GM21360 (cell line): ENCODE results near the gene USP2.

Experiments
- ATAC-seq: cut with Tn5 transposase; IDR thresholded peaks from one replicate; pipeline ENCODE4 v1.9.1; 2021; ENCODE audit warnings: mild to moderate bottlenecking, moderate library complexity; ENCODE audit not compliant: unreplicated experiment

USP2 gene

GRCh38 chr11:119363851-119364590, 17.5 kb downstream of the USP2 start:
- ATAC-seq, result no peak

GRCh38 chr11:119363081-119363850, 18.2 kb downstream of the USP2 start:
- ATAC-seq, result no peak

DNA sequence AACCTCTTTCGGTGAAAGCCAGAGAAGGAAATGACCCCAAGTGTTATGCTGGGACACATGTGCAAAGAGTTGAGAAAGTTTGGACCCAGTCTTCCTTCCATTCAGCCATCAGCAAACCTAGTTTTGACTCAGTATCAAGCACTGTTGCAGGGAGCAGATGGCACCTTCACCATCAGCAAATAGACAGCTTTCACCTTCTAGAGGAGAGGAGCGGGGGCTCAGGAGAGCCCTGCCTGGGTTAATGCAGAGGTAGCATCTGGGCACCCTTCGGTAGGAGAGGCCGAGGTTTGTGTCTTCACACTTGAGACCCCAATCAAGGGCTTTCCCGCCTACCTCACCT, 18.8 kb downstream of the USP2 start:
- ATAC-seq, result no peak

DNA sequence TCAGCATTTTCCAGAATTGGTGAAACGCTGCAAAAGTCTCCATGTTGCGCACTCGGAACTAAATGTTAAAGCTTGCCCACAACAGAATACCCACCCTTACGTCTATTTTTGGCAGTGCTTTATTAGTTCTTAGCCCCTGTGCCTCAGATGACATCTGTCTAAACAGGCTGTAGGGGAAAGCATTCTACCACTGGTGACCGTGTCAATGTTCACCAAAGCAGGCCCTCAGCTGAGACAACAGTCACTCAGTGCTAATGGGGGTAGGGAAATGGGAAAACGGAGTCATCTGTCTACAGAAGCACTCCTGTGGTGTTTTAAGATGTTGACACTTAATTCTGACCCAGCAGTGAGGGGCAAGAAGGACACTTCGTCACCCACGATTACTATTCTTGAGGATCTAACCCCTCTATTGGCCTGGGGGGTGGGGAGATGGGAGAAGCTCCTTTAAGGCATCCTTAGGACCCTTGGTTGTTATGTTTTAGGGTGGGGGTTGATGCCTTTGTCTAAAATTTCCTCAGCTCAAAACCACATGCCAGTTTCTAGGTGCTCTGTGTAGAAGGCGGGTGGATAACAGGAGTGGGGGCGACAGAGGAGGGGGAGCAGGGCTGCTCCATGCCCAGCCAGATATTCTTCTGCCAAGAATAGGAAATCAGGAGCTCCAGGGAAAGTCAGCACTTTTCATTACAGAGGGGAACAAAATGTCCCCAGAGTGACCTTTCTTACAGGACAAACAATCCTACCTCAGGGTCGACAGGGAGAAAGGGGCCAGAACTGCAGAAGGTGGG, 19.4 kb downstream of the USP2 start:
- no peak for ATAC-seq

- ATAC-seq, result no peak
Measured at GRCh38 chr11:119361056-119361787, 20.3 kb downstream of the USP2 start.

DNA sequence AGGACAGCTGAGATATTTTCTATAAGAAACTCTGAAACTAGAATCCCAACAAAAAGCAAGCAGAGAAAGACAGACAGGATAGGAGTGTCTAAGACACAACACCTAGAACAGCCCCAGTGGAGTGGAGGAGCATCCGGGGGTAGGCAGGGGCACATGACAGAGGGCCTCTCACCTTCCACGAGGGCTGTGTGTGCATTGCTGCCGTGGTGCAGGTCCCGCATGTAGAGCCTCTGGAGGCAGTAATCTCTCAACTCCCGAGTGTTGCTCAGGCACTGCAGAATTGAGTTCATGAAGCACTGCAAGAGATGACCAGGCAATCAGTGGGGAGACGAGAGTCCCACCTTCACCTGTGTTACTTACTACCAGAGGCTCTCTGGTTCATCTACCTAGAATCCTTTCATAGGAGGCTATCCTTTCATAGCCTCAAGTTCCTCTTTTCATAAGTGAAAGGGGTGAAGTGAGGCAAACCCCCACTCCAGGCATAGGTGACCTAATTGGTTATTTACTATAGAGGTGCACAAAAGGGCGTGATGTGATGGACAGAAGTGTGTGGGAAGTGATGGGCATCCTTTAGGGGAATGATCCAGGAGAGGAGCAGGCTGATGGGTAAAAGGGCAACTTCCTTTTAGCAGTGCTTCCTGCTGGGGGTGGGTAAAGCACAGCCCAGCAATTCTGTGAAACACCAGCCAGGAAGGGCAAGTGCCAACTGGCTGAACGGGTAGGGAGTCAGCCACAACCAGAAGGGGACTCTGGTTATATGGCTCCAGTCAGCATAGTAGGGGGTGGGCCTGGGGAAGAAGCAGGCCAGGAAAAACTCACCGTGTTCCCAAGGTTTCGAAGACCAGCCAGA, 21.9 kb downstream of the USP2 start:
- no peak for ATAC-seq

DNA sequence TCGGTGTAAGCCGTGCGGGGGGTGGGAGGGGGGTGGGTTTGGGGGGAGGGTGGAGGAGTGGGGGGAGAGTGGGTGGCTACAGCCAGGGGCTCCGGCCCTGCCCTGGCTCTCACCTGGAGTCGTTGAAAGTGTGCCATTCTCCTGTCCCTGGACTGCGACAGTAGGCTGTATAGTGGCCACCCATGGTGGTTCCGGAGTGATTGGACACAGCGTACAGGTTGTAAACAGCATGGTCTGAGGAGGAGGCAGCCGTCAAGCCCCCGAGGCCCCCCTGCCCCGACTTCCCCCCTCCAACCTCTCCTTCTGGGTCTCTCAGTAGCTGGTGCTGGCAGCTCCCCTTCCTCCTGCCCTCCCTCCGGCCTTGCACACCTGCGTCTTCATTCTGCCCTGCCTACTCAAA, 24.4 kb downstream of the USP2 start:
- no peak for ATAC-seq

DNA sequence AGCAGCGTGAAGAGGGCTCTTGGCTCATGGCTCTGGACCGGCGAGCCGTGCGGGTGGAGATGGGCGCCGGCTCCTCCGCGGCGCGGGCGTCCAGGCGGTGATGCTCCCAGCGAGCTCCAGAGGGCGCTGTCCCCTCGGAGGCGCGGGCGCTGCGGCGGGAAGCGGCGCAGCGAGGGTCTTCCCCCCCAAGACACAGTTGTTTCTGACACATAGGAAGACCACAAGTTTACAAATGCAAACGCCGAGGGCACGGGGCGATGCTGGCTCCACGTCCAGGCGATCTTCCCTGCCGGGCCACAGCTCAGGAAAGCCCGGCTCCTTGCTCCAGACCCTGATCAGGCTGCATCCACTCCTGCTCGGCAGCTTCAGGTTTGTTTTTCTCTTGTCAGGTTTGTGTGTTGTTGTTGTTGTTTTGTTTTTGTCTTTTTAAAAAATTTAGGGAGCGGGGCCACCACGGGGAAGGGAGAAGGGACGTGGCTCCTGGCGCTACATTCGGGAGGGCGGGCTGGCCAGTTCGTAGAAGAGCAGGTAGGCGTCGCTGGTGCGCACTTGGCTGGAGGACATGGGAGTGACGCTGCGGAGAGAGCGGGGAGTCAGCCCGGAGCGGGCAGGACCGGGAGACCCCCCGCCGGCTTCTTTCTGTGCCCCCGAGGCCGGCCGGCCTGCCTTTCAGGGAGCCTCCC, 25.0 kb downstream of the USP2 start:
- ATAC-seq, result peak; percentile 68

DNA sequence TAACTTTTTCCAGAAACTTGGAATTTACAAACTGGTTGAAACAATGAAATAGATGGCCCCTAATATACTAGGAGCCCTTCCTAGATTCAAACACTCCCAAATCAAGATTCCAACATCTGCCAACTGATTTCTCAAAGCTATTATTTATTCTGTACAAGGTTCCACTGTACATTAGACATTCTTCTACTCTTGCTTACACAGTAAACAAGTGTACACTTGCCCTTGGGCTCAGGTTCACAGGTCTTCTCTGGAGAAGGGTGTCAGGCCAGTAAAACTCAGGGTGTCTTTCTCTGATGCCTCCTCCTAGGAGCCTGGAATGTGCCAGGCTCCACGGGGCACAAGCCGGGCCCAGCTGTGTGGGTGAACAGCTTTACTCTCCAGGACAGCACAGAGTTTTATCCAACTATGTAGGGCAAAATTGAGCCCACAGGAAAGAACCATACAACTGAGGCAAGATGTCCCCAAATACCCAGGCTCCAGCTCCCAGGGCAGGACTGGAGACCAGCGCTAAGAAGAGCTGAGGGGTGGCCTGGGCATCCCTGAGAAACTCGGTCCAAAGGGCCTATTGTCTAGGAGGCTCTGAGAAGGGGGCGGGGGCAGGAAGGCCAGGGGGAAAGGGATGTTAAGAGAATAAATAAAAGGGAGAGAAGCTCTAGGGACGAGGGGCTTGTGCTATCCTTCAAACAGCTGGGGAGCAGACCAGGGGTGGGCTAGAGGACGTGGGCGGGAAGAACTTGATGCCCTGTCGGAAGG, 26.2 kb downstream of the USP2 start:
- no peak for ATAC-seq

GRCh38 chr11:119352857-119353260, 28.6 kb downstream of the USP2 start:
- ATAC-seq, result no peak

DNA sequence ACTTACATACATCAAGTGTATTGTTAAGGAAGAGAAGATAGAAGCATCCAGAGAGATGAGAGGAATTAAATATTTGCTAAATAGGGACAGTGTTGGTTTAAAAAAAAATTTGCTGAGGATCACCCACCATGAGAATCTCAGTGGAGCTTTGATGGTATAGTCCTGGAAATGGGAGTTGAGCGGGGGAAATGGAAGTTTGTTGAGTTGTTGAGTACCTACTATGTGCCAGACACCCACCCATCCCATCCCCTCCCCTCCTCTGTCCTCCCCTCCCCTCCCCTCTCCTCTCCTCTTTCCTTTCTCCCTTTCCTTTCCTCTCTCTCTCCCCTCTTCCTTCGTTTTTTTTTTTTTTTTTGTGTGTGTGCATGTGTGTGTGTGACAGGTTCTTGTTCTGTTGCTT, 30.3 kb downstream of the USP2 start:
- no peak for ATAC-seq

- ATAC-seq, result no peak
Measured at GRCh38 chr11:119350302-119350701, 31.2 kb downstream of the USP2 start.

DNA sequence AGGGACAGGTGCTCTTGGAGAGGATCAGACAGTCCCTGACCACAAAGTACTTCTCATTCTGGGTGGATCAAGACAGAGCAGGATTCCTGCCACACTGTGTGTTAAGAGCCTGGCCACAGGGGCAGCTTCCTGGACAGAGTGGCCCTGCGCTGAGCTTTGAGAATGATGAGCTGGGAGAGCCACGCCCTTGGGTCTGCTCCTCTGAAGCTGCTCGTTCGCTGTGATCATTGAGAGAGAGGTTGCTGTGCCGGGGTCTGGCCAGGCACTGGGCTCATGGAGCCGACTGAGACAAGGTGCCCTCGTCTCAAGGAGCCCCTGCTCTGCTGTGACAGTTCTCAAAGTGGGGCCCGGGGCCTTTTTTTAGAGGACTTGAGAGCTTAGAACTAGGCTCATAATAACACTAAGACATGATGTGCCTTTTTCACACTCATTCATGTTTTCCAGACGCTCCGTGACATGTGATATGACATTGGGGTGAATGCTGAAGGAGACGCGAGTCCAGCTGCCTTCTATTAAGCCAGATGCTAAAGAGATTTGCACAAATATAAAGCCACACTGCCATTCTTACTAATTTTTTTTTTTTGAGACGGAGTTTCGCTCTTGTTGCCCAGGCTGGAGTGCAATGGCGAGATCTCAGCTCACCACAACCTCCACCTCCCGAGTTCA, 33.4 kb downstream of the USP2 start:
- no peak for ATAC-seq

DNA sequence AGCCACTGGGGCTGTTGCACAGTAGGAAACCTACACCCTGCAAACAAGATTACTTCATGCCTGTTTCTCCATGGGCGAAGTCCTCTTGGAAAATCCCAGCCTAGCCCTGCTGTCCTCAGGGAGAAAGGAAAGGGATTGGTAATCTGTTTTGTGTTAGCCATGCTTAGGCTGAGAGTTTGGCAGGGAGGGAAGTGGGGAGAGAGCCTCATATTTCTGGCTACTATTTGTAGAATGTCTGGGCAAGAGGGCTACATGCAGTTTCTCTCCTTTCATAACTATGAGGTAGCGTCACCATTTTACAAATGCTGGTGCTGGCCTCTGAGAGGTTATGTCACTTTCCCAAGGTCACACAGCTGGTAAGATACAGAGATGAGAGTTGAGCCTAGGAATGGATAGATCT, 34.2 kb downstream of the USP2 start:
- ATAC-seq, result no peak

DNA sequence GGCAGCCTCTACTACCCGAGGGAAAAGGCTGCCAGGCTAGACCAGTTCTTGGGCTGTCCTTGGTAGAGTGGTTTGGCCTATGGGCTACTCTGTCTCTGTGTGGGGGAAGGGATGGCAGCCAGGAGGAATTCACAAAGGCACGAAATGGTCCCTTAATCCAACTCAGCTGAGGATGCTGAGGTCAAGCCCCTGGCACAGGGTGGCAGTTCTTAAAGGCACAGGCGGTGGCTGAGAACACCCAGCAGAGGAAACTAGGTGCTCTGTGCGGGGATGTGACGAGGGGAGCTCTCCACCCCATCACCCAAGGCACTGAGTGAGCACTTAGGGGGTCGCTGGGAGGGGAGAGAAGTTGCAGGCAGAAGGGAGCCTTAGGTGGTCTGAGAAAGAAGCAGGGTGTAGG, 34.9 kb downstream of the USP2 start, which contains the start of gene MFRP:
MFRP (minus strand) TSS at position 101 of the 400 bp plus-strand sequence. CDS start 192 bp downstream, outside the sequence.
- ATAC-seq, result no peak

GRCh38 chr11:119345685-119346084, 35.8 kb downstream of the USP2 start:
- no peak for ATAC-seq

DNA sequence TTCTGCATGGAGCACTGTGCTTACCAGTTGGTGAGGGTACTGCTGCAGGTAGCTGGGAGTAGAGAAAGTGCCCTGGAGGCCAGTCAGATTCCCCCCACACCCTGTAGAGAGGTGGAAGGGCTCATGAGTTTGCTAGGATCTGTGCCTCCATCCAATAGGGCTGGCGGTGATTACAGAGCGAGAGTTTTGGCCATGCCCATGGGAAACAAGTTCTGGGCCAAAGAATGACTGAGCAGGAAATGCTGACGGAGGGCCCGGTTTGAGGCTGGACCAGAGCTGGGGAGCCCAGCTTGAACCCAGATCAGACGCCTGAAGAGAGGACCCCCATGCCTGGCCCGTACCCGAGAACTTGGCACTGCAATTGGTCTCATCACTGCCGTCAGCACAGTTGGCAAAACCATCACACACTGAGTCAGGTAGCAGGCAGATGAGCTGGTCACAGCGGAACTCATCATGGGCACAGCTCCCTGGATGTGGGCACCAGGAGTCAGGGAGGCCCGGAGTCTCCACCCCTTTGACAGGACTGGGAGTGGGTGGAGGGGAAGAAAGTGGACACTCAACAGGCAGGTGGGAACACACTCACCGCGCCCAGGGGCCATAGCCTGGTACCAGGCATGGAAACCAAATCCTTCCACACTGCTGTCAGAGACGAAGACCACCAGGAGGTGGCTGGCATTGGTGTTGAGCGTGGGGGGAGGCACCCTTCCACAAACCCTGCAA, 37.0 kb downstream of the USP2 start:
- no peak for ATAC-seq

DNA sequence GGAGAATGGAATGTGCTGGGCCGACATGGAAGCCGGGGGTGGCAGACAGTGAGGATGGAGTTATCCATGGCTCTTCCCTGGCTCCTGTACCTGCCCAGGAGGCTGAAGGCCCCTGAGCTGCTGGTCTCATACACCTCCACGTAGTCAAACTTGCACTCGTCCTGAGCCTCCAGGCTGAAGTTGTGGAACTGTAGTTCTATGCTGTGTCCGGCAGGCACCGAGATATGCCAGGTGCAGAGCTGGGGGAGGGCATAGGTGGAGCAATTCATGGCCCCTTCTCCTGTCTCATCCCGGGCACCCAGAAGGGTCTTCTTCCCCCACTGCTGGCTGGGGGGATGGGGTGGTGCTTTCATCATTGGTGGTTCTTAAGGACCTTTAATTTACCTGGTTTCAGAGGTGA, 37.8 kb downstream of the USP2 start:
- ATAC-seq, result no peak
